Esophagus squamous epithelium (tissue), 5 donors: ENCODE data around the gene CEACAM16. TPM values are rescaled to one million over a fixed set of nuclear protein-coding genes. Genes with fewer than 3 reads are reported as not detected.
A peak's percentile ranks its signal among the peaks of the same experiment; 100 is the strongest.

Source experiments
- DNase-seq: peaks from one replicate; lab custom pipeline; 2025; lab: John Stamatoyannopoulos, UW
- H3K27ac ChIP-seq, 4 donors: fragments of 200-600 bp; sonication (generic); one replicate each; pipeline ENCODE4 v1.5.1; 2016 to 2019; ENCODE audit warnings: mild to moderate bottlenecking in 1 of 4
- H3K27me3 ChIP-seq, 4 donors: fragments of 200-600 bp; sonication (generic); 1 replicate in 3 of 4; 2 replicates in 1 of 4; pipeline versions ENCODE4 v1.5.1 to v1.6.0; 2017 to 2021; ENCODE audit warnings: antibody characterized with exemption in 1 of 4
- H3K36me3 ChIP-seq, 3 donors: fragments of 200-600 bp; sonication (generic); one replicate each; pipeline ENCODE4 v1.5.1; 2016 to 2019
- H3K4me1 ChIP-seq, 3 donors: fragments of 200-600 bp; sonication (generic); one replicate each; pipeline ENCODE4 v1.5.1; 2017 to 2019
- H3K4me3 ChIP-seq, 4 donors: fragments of 200-600 bp; sonication (generic); 1 replicate in 3 of 4; 2 replicates in 1 of 4; pipeline ENCODE4 v1.5.1; 2016 to 2019; ENCODE audit warnings: mild to moderate bottlenecking in 2 of 4, moderate library complexity in 1 of 4
- H3K9me3 ChIP-seq, 3 donors: fragments of 200-600 bp; sonication (generic); one replicate each; pipeline ENCODE4 v1.5.1; 2016 to 2019
- CTCF ChIP-seq, 6 experiments: fragments of 450-650 bp in 4 of 6; fragments of 200-600 bp in 2 of 6; sonication (generic) in 2 of 6; IDR thresholded peaks; one replicate each; pipeline ENCODE4 v1.5.1; 2016 to 2019; ENCODE audit warnings: antibody characterized with exemption in 6 of 6, mild to moderate bottlenecking in 4 of 6, moderate library complexity in 4 of 6
- POLR2A ChIP-seq, 4 donors: fragments of 450-650 bp; IDR thresholded peaks; one replicate each; pipeline ENCODE4 v1.6.1; 2017; ENCODE audit warnings: antibody characterized with exemption in 4 of 4, mild to moderate bottlenecking in 4 of 4, moderate library complexity in 3 of 4
- WGBS, 2 donors: methylation state at CpG; one replicate each; pipeline ENCODE4 v1.1.5; 2018; 5-methylcytosine and 5-hydroxymethylcytosine counted together
- intact Hi-C: fragments of 100-400 bp; cut with DNase I; formaldehyde crosslinking; loops from one replicate; pipeline ENCODE4 v1.15.0; 2022
- total RNA-seq, 4 donors: library from RNA; depleted of rRNA; stranded (reverse); fragments of >200 nt; gene quantifications; one replicate each; pipeline ENCODE4 v1.1.0, GENCODE V29; 2016
- donor health status: DM: yes; HTN: yes; CAD: no.

CEACAM16 gene
- total RNA-seq, 4 donors from 2014 or later, result not detected

GRCh38 chr19:44671400-44671799 is 27.6 kb upstream of the CEACAM16 start, which contains the start of gene CEACAM19:
Gene CEACAM19, plus strand, starts transcription at chr19:44671482. Its CDS starts 450 bp downstream, at chr19:44671932.
- Histone ChIP-seq H3K9me3 (no peaks in the 10 kb centered on the region), H3K4me1 (peaks cover 0 to 18% (median 8%) of the 10 kb centered on the region in 3 donors), H3K4me3 (no peak within 1 kb of the TSS), H3K36me3 (no peaks in the 10 kb centered on the region), H3K27me3 (no peaks in the 10 kb centered on the region), H3K27ac (peak within 1 kb of the TSS; percentile 42 to 67 (median 45))
- WGBS, 2 donors, result 30 to 34% methylated on average over 2 of the region's 2 CpGs
- no peak for TF ChIP-seq POLR2A (IDR thresholded peaks at IDR 0.05)
- TF ChIP-seq CTCF (IDR thresholded peaks at IDR 0.05), result no peak
- intact Hi-C loops, result no loop called here
- DNase-seq, result no peak

GRCh38 chr19:44672226-44672625 is 26.7 kb upstream of the CEACAM16 start:
- TF ChIP-seq CTCF (IDR thresholded peaks at IDR 0.05) (no peak), POLR2A (IDR thresholded peaks at IDR 0.05) (no peak)
- DNase-seq, result no peak
- WGBS, 2 donors, result 67 to 70% methylated on average over 1 of the region's 1 CpG
- peaks cover 0 to 13% (median 8%) of the 10 kb centered on the region in 3 donors for H3K4me1 ChIP-seq
- H3K27ac ChIP-seq, result no peak overlapping the region
- H3K27me3 ChIP-seq, result no peaks in the 10 kb centered on the region
- H3K4me3 ChIP-seq, result no peak overlapping the region
- no peaks in the 10 kb centered on the region for H3K36me3 ChIP-seq
- H3K9me3 ChIP-seq, result no peaks in the 10 kb centered on the region
- intact Hi-C loops, result no loop called here

DNA sequence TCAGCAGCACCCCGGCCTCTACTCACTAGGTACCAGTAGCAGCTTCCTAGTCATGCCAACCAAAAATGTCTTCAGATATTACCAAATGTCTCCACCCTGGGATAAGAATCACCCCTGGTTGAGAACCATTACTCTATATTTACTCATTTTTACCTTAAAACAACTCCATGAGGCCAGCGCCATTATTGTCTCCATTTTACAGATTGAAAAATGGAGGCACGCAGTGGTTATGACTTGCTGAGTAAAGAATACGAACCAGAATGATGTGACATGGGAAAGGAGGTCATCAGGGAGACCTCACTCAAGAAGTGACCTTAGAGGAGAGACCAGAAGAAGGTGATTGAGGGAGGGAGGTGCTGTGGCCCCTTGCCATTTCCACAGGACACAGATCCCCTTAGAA is 25.4 kb upstream of the CEACAM16 start:
- H3K36me3 ChIP-seq, result no peaks in the 10 kb centered on the region
- H3K4me1 ChIP-seq, result peaks cover 0 to 13% (median 8%) of the 10 kb centered on the region in 3 donors
- intact Hi-C loops, result no loop called here
- no peak overlapping the region for H3K27ac ChIP-seq
- no peaks in the 10 kb centered on the region for H3K9me3 ChIP-seq
- H3K4me3 ChIP-seq, result no peak overlapping the region
- no peak for DNase-seq
- H3K27me3 ChIP-seq, result no peaks in the 10 kb centered on the region
- WGBS, 2 donors, result 78 to 91% methylated on average over 4 of the region's 4 CpGs
- TF ChIP-seq POLR2A (IDR thresholded peaks at IDR 0.05) (no peak), CTCF (IDR thresholded peaks at IDR 0.05) (no peak)

- TF ChIP-seq CTCF (IDR thresholded peaks at IDR 0.05) (no peak), POLR2A (IDR thresholded peaks at IDR 0.05) (no peak)
- intact Hi-C loops, result no loop called here
- WGBS, 2 donors, result 84 to 91% methylated on average over 6 of the region's 6 CpGs
- Histone ChIP-seq H3K36me3 (no peaks in the 10 kb centered on the region), H3K27me3 (no peaks in the 10 kb centered on the region), H3K27ac (no peak overlapping the region), H3K9me3 (no peaks in the 10 kb centered on the region), H3K4me3 (no peak overlapping the region), H3K4me1 (peaks cover 0 to 13% (median 8%) of the 10 kb centered on the region in 3 donors)
- no peak for DNase-seq
These were observed 23.4 kb upstream of the CEACAM16 start for GRCh38 chr19:44675521-44675920.

DNA sequence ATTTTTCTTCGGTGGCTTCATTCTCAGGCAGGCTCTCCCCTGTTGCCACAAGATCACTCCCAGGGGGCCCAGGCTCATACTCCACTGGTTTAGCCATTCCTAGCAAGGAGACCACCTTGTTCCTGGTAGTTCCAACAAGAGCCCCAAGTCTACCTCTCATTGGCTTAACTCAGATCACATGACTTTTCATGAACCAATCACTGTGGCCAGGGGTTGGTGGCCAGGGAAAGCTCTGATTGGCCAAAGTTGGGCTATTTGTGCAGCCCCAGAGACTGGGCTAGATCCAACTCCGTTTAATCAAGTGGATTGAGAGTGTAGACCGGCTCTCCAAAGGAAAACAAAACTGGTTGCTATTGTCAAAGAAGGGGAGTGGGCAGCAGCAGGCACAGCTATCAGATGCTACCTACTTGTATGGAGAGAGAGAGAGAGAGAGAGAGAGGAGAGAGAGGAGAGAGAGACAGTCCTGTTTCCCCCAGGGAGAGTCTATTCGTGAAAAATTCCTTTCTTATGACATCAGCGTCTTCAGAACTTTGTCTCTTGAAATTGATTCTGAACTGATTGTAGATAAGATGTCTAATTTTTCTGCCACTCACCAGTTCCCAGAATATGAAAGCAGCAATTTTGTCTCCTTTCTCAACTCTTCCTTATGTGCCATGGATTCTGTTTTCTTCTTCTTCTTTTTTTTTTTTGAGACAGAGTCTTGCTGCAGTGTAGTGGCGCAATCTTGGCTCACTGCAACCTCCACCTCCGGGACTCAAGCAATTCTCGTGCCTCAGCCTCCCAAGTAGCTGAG is 21.7 kb upstream of the CEACAM16 start:
- 49 to 50% methylated on average over 8 of the region's 8 CpGs for WGBS, 2 donors

More for the DNA sequence above, 21.7 kb upstream of the CEACAM16 start:
- Histone ChIP-seq H3K9me3 (no peaks in the 10 kb centered on the region), H3K4me3 (no peak overlapping the region), H3K27ac (peak overlapping the region in 1 of 4 donors; percentile 14), H3K36me3 (no peaks in the 10 kb centered on the region), H3K27me3 (no peaks in the 10 kb centered on the region), H3K4me1 (no peaks in the 10 kb centered on the region)
- DNase-seq, result no peak
- intact Hi-C loops, result no loop called here
- TF ChIP-seq POLR2A (IDR thresholded peaks at IDR 0.05), result no peak
- no peak for TF ChIP-seq CTCF (IDR thresholded peaks at IDR 0.05)
